ENCODE data around the gene KRT20.

KRT20 gene

GRCh38 chr17:40848583-40849235, 36.3 kb downstream of the KRT20 start:
- DNase-seq: no peak

- no peak for DNase-seq
These were observed 38.4 kb downstream of the KRT20 start for GRCh38 chr17:40846515-40847144.

- no peak for DNase-seq
These were observed 40.4 kb downstream of the KRT20 start for GRCh38 chr17:40844671-40845107.

DNA sequence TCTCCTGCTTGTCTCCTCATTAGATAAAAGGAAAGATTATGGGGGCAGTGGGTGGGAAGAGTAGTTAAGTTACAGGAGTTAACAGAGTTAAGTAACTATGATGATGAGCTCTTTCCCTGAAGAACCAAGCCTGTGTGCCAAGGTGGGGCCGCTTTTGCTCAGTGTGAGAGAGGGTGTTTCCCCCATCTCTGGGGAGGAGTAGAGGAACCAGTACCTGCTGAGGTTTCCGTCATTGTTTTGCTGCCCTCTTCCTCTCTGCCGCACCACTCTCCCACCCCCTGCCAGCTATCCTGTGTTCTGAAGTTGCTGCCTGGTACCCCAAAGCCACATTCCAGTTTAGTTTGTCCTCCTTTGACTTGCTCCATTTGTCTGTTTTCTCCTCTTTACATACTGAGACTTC, 41.8 kb downstream of the KRT20 start:
- no peak for DNase-seq

DNA sequence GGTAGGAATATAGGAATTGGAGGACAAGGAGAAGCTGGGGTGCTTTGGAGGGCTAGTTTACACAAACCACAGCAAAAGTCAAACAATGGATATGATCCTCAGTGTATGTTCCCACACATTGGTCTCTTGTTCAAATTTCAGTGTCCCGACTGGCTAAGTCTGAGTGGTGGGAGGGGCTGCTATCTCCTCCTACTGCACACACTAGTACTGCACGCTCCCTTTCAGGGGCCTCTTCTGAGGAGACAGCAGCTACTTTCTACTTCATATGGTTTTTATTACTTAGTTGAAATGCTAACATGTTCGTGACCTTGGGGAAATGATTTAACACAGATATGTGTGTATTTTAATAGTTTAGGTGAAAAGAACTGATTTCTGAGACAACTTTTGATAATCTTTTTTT, 43.8 kb downstream of the KRT20 start:
- peak; percentile 32 for DNase-seq

GRCh38 chr17:40839194-40839593, 45.8 kb downstream of the KRT20 start:
- DNase-seq: no peak

DNA sequence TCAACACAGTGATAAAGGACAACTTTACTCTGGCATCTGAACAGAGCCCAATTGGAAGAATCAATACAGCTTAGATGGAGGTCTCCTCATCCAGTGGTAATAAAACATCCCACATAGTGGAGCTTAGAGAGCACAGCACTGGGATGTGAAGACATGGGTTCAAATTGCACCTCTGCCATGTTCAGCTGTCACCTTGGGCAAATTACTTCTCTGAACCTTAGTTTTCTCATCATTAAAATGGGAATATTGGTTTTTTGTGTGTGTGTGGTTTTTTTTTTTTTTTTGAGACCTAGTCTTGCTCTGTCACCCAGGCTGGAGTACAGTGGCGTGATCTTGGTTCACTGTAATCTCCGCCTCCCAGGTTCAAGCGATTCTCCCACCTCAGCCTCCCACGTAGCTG, 49.0 kb downstream of the KRT20 start:
- no peak for DNase-seq

DNA sequence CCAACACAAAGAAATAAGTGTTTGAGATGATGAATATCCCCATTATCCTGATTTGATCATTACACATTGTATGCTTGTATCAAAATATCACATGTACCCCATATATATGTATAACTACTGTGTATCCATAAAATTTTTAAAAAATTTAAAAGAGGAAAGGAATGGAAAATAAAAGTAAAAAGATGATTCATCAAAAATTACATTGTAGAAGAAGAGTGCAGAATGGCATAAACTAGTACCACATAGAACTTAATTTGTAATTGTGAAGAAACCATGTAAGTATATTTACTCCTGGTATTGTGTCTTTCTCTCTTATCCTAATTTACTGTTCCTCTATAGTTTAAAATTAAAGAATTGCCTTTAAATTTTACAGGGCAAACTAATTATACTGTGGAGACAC, 51.2 kb downstream of the KRT20 start:
- DNase-seq: no peak

GRCh38 chr17:40832840-40833239, 52.2 kb downstream of the KRT20 start:
- DNase-seq: no peak

GRCh38 chr17:40830085-40830776, 54.8 kb downstream of the KRT20 start:
- no peak for DNase-seq

- no peak for DNase-seq
These were observed 56.5 kb downstream of the KRT20 start for GRCh38 chr17:40828454-40829044.

GRCh38 chr17:40827746-40828453, 57.1 kb downstream of the KRT20 start:
- DNase-seq: no peak

All from right hindlimb (tissue), 1 donor.